ENCODE data around the gene C16orf90.

- TF ChIP-seq CTCF (conservative IDR thresholded peaks at IDR 0.05; ENCODE audit: low read depth, low read length) (no peak), EZH2 (IDR thresholded peaks at IDR 0.05; ENCODE audit: borderline replicate concordance, low read depth, low read length, poor library complexity, severe bottlenecking) (no peak)
Measured at GRCh38 chr16:3496386-3496785, 1.1 kb upstream of the C16orf90 start.
